ENCODE measurements around the gene FAM50B. TPM values are rescaled to one million over a fixed set of nuclear protein-coding genes. Genes with fewer than 3 reads are reported as not detected.

The FAM50B gene
- total RNA-seq, 1 experiment from 2014 or later: not detected

DNA sequence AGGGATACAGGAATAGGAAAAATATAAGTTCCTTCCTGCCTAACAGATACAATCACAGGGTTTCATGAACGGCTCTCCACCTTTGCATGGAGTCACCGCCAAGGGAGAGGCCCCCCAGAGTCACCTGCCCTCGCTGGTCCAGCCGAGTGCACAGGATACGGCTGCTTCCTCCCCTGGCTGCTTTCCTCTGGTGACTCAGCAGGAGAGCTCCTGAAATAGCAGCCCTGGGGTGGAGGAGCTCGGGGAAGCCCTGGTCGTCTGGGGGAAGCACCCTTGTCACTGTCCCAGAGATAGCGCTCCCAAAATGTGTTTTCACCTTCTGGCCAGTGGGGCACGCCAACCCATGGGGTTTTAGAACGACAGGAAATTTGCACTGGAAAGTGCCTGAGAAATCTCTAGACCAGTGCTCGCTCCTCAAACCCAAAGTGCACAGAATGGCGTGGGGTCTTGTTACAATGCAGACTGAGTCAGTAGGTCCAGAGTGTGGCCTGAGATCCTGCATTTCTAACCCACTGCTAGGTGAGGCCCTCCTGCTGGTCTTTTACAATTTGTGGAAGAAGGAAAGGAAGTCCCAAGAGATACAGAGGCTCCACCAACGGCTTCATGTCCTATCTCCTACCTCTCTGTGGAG lies 35.9 kb upstream of the FAM50B start:
- no peaks in the 10 kb centered on the region for H3K9me3 ChIP-seq
- no peaks in the 10 kb centered on the region for H3K36me3 ChIP-seq
- no peaks in the 10 kb centered on the region for H3K27me3 ChIP-seq
- DNase-seq: peak; percentile 57
- no peak overlapping the region for H3K4me3 ChIP-seq

DNA sequence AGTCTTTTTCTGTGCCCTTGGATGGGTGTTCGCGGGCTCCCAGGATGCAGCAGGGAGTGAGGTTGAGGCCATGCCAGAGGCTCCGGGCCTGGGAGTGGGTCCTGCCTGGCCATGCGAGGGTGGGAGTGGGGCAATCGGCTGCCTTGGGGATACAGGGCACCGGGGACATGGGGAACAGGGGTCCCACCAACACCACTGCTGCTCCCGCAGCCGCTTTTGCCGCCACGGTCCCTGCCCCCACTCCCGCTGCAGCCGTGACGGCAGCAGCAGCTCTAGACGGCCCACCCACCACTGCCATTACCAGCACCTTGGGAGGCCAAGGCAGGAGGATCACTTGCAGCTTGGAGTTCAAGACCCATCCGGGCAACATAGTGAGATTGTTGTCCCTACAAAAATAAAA lies 35.3 kb upstream of the FAM50B start:
- Histone ChIP-seq H3K9me3 (no peaks in the 10 kb centered on the region), H3K36me3 (no peaks in the 10 kb centered on the region)
- no peak for DNase-seq

DNA sequence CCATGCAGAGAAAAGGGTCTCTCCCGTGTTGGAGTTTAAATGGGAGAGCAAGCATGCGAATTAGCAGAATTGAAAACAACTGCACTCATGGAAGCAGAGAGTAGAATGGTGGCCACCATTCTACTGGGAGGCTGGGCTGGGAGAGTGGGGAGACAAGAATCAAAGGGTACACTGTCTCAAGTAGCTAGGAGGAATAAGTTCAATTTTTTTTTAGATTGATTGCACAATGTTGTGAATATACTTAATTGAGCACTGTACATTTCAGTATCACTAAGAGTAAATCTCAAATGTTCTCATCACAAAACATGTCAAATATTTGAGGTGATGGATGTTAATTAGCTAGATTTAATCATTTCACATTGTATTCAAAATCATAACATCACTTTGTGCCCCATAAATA lies 34.6 kb upstream of the FAM50B start:
- Histone ChIP-seq H3K9me3 (no peaks in the 10 kb centered on the region), H3K27me3 (no peaks in the 10 kb centered on the region), H3K4me3 (no peak overlapping the region), H3K36me3 (no peaks in the 10 kb centered on the region)
- DNase-seq: no peak

More for the DNA sequence above, 35.3 kb upstream of the FAM50B start:
- Histone ChIP-seq H3K4me3 (no peak overlapping the region), H3K27me3 (no peaks in the 10 kb centered on the region)

DNA sequence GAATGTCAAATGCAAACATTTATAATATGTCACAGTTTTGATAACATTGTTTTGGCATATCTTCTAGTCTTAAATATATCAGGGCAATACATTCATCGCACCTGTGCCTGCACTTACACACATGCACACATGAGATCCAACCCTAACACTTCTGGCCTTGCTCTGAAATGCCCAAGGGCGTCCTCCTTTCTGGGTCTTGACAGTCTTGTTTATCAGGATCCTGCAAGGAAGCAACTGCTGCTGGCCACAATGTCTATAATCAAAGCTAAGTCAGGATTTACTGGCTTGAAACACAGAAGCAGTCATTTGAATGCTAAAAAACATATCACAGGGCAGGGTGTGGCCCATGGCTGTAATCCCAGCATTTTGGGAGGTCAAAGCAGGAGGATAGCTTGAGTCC lies 32.9 kb upstream of the FAM50B start:
- DNase-seq: no peak
- Histone ChIP-seq H3K36me3 (no peaks in the 10 kb centered on the region), H3K27me3 (no peaks in the 10 kb centered on the region), H3K4me3 (no peak overlapping the region), H3K9me3 (no peaks in the 10 kb centered on the region)

DNA sequence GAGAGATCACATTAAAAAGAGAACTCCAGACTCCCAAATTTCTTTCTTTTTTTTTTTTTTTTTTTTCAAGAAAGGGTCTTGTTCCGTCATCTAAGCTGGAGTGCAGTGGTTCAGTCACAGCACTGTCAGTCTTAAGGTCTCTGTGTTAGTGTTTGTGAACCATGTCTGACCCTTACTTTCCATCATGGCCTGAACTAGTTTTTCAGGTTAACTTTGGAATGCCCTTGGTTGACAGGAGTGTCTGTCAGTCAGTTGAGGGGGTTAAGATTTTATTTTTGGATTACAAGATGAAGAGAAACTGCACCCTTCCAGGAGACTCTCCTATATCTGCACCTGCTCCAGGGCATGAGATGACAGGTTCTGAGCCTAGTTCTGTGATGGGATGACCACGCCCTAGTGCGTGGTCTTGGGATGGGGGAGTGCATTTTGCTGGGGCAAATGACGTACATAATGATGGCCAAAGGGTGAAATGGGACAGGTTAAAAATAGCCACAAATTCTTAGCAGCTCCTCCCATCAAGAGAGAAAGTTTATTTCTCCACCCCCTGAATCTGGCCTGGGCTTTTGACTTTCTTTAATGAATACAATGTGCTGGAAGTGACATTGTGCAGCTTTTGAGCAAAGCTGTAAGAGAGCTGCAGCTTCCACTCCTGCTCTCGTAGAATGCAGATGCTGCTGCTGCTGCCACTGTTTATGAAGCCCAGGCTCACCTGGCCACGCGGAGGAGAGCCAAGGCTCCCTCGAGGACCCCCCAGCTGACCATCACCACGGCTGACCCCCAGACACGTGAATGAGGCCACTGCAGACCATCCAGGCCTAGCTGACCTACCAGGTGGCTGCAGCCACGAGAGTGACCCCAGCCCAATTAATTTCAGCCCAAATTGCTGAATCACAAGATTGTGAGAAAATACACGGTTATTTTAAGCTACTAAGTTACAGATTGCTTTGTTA lies 29.7 kb upstream of the FAM50B start:
- Histone ChIP-seq H3K27me3 (no peaks in the 10 kb centered on the region), H3K36me3 (no peaks in the 10 kb centered on the region), H3K4me3 (no peak overlapping the region), H3K9me3 (no peaks in the 10 kb centered on the region)
- DNase-seq: no peak

DNA sequence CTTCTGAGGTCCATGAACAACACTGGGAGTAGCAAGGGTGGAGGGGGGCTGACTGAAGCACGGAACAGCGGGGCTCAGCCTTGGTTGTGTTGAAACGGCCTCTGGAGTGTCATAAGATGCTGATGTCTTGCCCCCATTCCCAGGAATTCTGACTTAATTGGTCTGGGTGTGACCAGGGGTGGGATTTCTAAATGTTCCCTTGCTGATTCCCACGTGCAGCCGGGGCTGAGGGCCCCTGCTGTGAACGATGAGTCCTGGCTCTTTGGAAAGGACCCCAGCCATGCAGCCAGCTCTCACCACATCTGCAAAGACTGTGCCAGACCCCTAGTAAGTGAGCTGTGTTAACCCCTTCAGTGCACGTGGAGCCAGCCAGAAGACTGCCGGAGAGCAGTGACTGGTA lies 28.6 kb upstream of the FAM50B start:
- no peak overlapping the region for H3K4me3 ChIP-seq
- no peaks in the 10 kb centered on the region for H3K9me3 ChIP-seq
- H3K27me3 ChIP-seq: no peaks in the 10 kb centered on the region
- no peak for DNase-seq
- no peaks in the 10 kb centered on the region for H3K36me3 ChIP-seq

DNA sequence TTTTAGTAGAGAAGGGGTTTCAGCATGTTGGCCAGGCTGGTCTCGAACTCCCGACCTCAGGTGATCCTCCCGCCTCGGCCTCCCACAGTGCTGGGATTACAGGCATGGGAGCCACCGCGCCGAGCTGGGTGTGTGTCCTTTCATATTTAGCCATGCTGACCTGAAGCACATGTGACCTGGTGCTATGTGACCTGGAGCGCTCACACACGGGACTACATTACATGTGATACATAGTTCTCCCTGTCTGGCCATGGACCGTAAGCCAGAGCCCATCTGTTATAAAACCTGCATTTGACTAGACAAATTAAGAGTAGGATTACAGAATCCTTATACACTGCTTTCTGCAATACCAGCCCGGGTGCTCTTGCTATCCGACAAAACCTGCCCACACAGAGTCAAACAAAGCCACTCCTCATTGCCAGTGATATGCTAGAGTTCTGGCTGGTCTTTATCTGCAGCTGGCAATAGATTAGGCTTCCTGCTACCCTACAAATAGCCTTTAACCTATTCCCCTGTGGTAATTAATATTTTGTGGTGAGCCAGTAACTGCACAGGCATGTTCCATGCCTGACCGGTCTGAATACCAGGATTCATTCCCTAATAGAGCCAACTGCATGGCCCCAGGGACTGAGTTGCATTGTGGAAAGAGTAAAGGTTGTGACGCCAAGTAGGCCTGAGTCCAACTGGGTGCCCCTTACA lies 26.3 kb upstream of the FAM50B start:
- DNase-seq: peak; percentile 45
- H3K27me3 ChIP-seq: no peaks in the 10 kb centered on the region
- no peak overlapping the region for H3K4me3 ChIP-seq

DNA sequence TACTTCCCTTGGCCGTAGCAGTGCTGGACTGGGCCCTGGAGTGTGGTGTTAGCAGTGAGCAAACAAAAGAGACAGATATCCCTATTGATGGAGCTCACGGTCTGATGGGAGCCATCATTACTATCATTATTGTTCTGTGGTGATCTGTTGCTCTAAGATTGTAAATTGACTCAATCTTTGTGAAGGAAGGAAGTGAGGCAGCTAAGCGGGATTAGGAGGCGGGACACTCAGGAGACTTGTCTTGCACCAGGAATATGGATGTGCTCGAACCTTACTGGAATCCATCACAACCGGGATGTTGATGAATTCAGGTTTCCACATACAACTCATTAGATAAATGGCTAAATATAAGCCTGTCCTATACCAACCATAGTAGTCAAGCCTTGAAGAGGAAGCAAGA lies 25.5 kb upstream of the FAM50B start:
- no peak for DNase-seq
- Histone ChIP-seq H3K36me3 (no peaks in the 10 kb centered on the region), H3K4me3 (no peak overlapping the region), H3K9me3 (no peaks in the 10 kb centered on the region), H3K27me3 (no peaks in the 10 kb centered on the region)

More for the DNA sequence above, 26.3 kb upstream of the FAM50B start:
- Histone ChIP-seq H3K9me3 (no peaks in the 10 kb centered on the region), H3K36me3 (no peaks in the 10 kb centered on the region)

DNA sequence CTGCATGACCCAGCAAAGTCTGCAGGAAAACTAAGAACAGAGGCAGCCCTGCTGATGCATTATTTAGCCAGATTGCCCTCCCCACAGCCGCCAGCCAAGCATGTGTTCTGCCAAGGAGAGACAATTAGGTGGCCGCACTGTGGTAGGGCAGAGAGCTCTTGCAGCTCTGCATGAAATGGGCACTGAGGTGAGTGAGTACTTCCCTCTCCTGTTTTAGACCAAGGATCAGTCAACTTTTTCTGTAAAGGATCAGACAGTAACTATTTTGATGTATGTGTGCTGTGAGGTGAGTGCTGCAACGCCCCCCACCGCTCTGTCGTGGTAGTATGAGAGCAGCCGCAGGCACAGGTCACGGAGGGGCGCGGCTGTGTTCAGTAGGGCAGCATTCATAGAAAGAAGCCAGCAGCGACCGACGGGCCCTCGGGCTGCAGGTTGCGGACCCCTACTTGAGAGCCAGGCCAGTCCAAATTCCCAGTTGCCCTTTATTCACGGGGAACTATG lies 23.8 kb upstream of the FAM50B start:
- peak; percentile 70 for DNase-seq
- no peaks in the 10 kb centered on the region for H3K9me3 ChIP-seq
- H3K27me3 ChIP-seq: no peaks in the 10 kb centered on the region
- H3K36me3 ChIP-seq: no peaks in the 10 kb centered on the region
- H3K4me3 ChIP-seq: peak overlapping the region; percentile 24

DNA sequence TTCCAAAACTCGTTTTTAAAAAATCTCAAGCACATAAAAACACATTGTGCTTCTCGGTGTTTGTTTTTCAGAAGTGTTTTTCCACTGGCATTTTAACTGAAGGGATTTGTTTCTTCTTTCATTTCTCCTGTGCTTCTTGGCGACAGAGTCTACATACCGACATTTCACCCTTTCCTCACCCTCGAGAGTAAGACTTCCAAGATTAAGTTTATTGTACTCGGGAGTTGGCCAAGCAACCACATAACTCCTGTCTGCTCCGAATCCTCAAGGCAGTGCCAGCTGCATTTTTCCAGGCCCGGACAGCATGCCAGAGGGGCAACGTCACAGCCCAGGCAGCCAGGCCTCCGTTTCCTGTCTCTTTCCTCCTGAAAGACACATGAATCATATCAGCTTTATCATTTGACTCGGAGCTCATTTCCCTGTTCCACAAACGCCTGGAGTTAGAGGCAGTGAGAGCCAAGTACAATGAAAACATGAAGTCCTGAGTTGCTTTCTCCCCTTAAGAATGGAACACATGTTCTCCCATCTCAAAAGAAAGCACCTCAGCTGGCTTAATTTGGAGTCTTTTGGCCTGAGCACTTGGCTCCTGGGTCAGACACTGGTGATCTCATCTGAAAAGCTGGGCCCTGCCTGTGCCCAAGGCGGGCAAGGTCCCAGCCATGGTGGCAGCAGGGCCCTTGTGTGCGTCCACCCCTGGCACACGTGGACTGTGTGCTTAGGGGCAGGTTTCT lies 23.2 kb upstream of the FAM50B start:
- H3K4me3 ChIP-seq: peak overlapping the region; percentile 24
- H3K27me3 ChIP-seq: no peaks in the 10 kb centered on the region
- H3K9me3 ChIP-seq: no peaks in the 10 kb centered on the region
- H3K36me3 ChIP-seq: no peaks in the 10 kb centered on the region
- peak; percentile 96 for DNase-seq

DNA sequence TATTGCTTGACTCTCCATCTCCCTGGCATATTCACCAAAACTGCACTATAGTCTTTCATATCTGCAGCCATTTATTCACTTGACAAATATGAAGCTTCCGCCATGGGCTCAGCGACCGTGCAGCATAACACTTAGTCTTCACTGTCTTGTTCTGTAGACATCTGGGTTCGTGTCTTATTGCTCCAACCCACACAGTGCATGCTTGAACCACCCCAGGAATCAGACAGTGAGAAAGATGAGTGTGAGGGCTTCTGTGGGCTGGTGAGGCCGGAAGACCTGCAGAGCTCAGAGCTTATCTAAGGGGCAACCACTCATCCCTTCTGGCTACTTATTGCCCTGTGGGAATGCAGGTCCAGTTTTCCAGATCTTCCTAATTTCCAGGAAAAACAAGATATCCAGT lies 19.9 kb upstream of the FAM50B start:
- DNase-seq: no peak
- no peaks in the 10 kb centered on the region for H3K36me3 ChIP-seq
- no peak overlapping the region for H3K4me3 ChIP-seq
- H3K27me3 ChIP-seq: no peaks in the 10 kb centered on the region
- no peaks in the 10 kb centered on the region for H3K9me3 ChIP-seq

DNA sequence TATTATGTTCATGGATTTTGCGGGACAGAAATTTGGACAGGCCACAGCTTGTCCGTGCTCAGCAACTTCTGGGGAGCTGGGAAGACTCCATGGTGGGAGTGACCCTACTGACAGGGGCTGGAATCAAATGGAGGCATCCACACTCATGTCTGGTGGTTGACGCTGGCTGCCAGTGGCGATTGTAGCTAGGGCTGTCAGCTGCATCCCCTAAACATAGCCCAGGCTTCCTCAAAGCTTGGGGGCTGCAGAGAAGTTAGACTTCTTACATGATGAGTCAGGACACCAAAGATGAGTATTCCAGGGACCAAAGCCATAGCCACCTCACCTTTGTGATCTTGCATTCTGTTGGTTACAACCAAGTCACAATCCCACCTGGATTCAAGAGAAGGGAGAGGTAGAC lies 18.4 kb upstream of the FAM50B start:
- DNase-seq: no peak
- Histone ChIP-seq H3K27me3 (no peaks in the 10 kb centered on the region), H3K9me3 (no peaks in the 10 kb centered on the region), H3K4me3 (no peak overlapping the region), H3K36me3 (no peaks in the 10 kb centered on the region)

DNA sequence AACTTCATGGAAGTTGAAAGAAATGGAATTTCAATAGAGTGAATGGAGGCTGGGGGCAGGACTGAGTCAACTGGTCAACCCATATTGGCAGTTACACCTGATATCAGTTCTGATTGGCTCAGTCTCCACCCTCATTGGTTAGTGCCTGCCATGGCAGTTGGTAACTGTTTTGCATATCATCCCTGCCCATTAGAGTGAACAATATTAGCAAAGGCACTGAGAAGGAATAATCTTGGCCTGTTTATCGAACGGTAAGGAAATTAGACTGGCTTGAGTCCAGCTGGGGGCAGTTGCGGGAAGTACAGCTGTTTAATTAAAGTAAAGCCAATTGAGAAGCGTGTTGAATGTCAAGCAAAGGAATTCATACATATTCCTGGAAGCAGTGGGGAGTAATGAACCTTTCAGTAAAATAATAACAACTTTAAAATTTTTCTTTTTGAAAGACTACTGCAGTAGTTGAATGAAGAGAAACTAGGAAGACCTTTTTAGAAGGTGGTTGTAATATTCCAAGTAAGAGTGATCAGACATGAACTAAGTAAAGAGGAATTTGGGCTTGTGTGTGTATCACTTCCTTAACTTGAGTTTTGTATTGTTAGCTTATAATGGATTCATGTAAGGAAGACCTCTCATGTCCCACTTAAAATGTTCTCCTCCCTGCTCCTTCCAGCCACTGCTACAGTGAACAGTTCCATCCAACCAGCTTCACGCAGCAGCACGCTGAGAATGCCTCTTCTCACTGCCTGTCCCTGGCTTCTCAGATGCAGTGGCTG lies 17.2 kb upstream of the FAM50B start:
- no peaks in the 10 kb centered on the region for H3K27me3 ChIP-seq
- H3K36me3 ChIP-seq: no peaks in the 10 kb centered on the region
- no peaks in the 10 kb centered on the region for H3K9me3 ChIP-seq
- H3K4me3 ChIP-seq: no peak overlapping the region
- DNase-seq: no peak

DNA sequence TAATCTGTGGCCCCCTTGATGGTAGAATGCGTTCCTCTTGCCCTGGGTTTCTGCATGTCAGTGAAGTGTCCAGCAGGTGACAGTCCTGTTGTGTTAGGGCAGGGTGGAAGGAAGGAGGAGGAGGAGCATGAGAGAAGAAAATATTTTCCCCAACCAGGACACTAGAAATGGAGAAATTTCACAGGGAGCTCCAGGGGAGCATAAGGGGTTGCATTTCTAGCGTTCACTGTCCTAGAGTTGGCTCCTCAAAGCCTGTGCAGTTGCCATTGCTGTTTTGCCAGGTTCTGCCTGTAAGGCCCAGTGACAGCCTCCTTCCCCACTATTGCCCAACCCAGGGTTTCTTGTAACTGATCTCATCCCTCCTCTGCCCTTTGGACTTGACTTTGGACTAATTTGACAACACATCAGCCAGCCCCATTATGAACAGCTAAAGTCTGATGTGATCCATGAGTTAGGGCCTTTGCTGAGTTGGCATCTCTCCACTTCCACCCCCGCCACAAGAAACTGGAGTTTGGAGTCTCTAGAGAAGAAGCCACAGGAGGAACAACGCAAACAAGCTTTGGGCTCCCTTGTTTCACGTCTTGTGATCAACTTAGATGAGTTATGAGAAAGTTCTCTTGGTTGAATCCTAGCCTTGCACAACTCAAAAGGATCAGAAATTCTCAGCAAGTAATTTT lies 14.0 kb upstream of the FAM50B start:
- no peaks in the 10 kb centered on the region for H3K36me3 ChIP-seq
- no peak for DNase-seq
- H3K9me3 ChIP-seq: no peaks in the 10 kb centered on the region
- no peak overlapping the region for H3K4me3 ChIP-seq
- H3K27me3 ChIP-seq: no peaks in the 10 kb centered on the region

DNA sequence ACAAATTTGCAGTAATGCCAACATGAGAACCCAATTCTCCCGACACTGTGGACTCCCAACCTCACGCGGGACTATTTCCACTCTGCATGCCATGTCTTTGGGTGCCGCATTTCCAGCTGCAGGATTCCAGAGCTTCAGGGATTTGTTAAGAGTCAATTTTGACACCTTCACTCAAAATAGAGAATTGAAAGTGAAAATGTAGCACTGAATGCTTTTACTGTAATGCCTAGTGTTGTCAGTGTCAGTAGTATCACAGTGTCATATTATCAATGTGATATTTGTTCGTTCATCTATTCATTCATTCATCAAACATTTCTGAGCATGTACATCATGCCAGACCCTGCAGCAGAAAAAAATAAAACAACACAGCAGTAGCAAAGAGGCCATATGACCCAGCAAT lies 13.4 kb upstream of the FAM50B start:
- no peak overlapping the region for H3K4me3 ChIP-seq
- no peaks in the 10 kb centered on the region for H3K27me3 ChIP-seq
- no peak for DNase-seq
- H3K36me3 ChIP-seq: no peaks in the 10 kb centered on the region
- no peaks in the 10 kb centered on the region for H3K9me3 ChIP-seq

All from MG63 (cell line).